ENCODE data around the gene SLC34A3.

GRCh38 chr9:137262909-137263285, 32.2 kb downstream of the SLC34A3 start:
- no peak for TF ChIP-seq CTCF (conservative IDR thresholded peaks at IDR 0.05; ENCODE audit: low read depth, low read length)
- no peak for TF ChIP-seq EZH2 (IDR thresholded peaks at IDR 0.05; ENCODE audit: borderline replicate concordance, low read depth, low read length, poor library complexity, severe bottlenecking)

Measured in A673 (cell line).